ENCODE measurements around the gene CRACR2A. TPM values are rescaled to one million over a fixed set of nuclear protein-coding genes. Genes with fewer than 3 reads are reported as not detected.

CRACR2A gene
- total and polyA plus RNA-seq, 10 of the 15 experiments (the other 5 are each of a cell fraction or from before 2014, with no cell fraction given), result 2.1 to 18.0 (median 13.2) TPM

- TF ChIP-seq DPF2 (IDR thresholded peaks at IDR 0.05), result peak; percentile 53; the same call in 1 of the 2 replicates
- 0 out of 2 replicates have a peak, but pooled peaks have one; percentile 17 for TF ChIP-seq NKRF (conservative IDR thresholded peaks at IDR 0.05)
- no peak for TF ChIP-seq PKNOX1 (IDR thresholded peaks at IDR 0.05)
- TF ChIP-seq ASH2L (IDR thresholded peaks at IDR 0.05; ENCODE audit: borderline replicate concordance, low read depth), result no peak
- no peak for TF ChIP-seq ZNF217 (IDR thresholded peaks at IDR 0.05)
- TF ChIP-seq NFXL1 (IDR thresholded peaks at IDR 0.05; ENCODE audit: borderline replicate concordance), result no peak
- 0 out of 2 replicates have a peak, but pooled peaks have one; percentile 17 for TF ChIP-seq ZBTB33 (IDR thresholded peaks at IDR 0.05)
- TF ChIP-seq BACH1 (IDR thresholded peaks at IDR 0.05; ENCODE audit: borderline replicate concordance), result no peak
- TF ChIP-seq USF1 (IDR thresholded peaks at IDR 0.05; ENCODE audit: borderline replicate concordance, extremely low read length, insufficient read depth, low read depth, low read length), result no peak
- TF ChIP-seq NR2F1 (conservative IDR thresholded peaks at IDR 0.05), result peak; percentile 90
- no peak for TF ChIP-seq CEBPB (IDR thresholded peaks at IDR 0.05; ENCODE audit: borderline replicate concordance in 1 of 2, low read depth in 2 of 2, low read length in 2 of 2)
- TF ChIP-seq MEF2B (IDR thresholded peaks at IDR 0.05; ENCODE audit: partially characterized antibody, poor library complexity, severe bottlenecking), result peak; percentile 69
- TF ChIP-seq RFX5 (IDR thresholded peaks at IDR 0.05; ENCODE audit: low read depth, low read length), result no peak
- TF ChIP-seq IKZF2 (IDR thresholded peaks at IDR 0.05), result peak; percentile 70 to 79; a peak in 2 of 4 replicates
- no peak for TF ChIP-seq ZNF687 (IDR thresholded peaks at IDR 0.05)
- TF ChIP-seq ZSCAN29 (IDR thresholded peaks at IDR 0.05), result no peak
- TF ChIP-seq FOXK2 (IDR thresholded peaks at IDR 0.05), result peak; percentile 45; the same call in 1 of the 2 replicates
- peak; percentile 89; the same call in 2 of the 3 replicates for TF ChIP-seq POU2F2 (IDR thresholded peaks at IDR 0.05; ENCODE audit: borderline replicate concordance, low read depth, low read length)
These were observed 24.9 kb downstream of the CRACR2A start (continued) for GRCh38 chr12:3727877-3728632.

All from GM12878 (cell line).